Measurements from ENCODE around the gene EFNA1. TPM values are rescaled to one million over a fixed set of nuclear protein-coding genes. Genes with fewer than 3 reads are reported as not detected.

The EFNA1 gene
- total and polyA plus RNA-seq, 3 experiments from 2014 or later, result 0.16 to 1.3 (median 0.31) TPM

- no peak for DNase-seq
- Mint-ChIP-seq H3K27me3 (peaks cover 4 to 14% of the 10 kb centered on the region in 2 donors), H3K36me3 (no peaks in the 10 kb centered on the region), H3K27ac (no peak overlapping the region), H3K4me1 (peaks cover 0 to 2% (median 0%) of the 10 kb centered on the region in 3 donors), H3K9me3 (no peaks in the 10 kb centered on the region), H3K4me3 (no peak overlapping the region)
- Histone ChIP-seq H3K36me3 (ENCODE audit: insufficient read depth, low read length) (no peaks in the 10 kb centered on the region), H3K4me3 (ENCODE audit: low read length) (no peak overlapping the region), H3K4me1 (ENCODE audit: insufficient read depth, low read length) (peaks cover under 1% of the 10 kb centered on the region), H3K9me3 (ENCODE audit: low read length) (no peaks in the 10 kb centered on the region), H3K27me3 (ENCODE audit: insufficient read depth, low read length, poor library complexity, severe bottlenecking) (no peaks in the 10 kb centered on the region), H3K27ac (ENCODE audit: low read depth, low read length) (no peak overlapping the region)
- CTCF ChIA-PET, result interaction anchor here (1.1 to 1.3 kb wide), 2 partner anchors 30 to 52 kb away, joined by 3 to 4 read pairs; partner anchors contain the start of gene KRTCAP2
- POLR2A ChIA-PET, result no interaction called here
These were observed 6.4 kb upstream of the EFNA1 start for GRCh38 chr1:155121249-155121648.

GRCh38 chr1:155122308-155122707, 5.4 kb upstream of the EFNA1 start:
- POLR2A ChIA-PET, result no interaction called here
- no peaks in the 10 kb centered on the region for H3K9me3 Mint-ChIP-seq

DNA sequence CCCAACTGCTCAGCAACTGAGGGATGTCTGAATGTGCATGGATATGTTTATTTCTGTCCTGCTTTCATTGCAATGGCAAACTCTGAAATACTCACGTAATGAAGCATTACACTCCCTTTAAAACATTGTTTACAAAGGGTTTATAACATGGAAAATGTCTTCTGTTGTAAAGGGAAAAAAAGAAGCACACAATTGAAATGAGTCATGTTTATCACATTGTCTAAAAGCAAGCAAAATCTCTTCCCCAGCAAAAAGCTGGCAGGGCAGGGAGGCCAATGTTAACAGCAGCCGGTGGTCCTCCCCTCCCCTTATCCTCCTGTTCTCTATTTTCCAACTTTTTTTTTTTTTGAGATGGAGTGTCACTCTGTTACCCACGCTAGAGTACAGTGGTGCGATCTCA, 3.9 kb upstream of the EFNA1 start:
- H3K36me3 ChIP-seq (ENCODE audit: insufficient read depth, low read length), result no peaks in the 10 kb centered on the region
- Mint-ChIP-seq H3K9me3 (no peaks in the 10 kb centered on the region), H3K4me3 (no peak overlapping the region), H3K36me3 (no peaks in the 10 kb centered on the region), H3K27me3 (peaks cover 12 to 18% of the 10 kb centered on the region in 2 donors), H3K4me1 (peaks cover 18 to 21% (median 19%) of the 10 kb centered on the region in 3 donors), H3K27ac (no peak overlapping the region)
- DNase-seq, result no peak
- peaks cover 22% of the 10 kb centered on the region for H3K4me1 ChIP-seq (ENCODE audit: insufficient read depth, low read length)
- no peaks in the 10 kb centered on the region for H3K27me3 ChIP-seq (ENCODE audit: insufficient read depth, low read length, poor library complexity, severe bottlenecking)
- ChIA-PET CTCF (no interaction called here), POLR2A (no interaction called here)
- H3K4me3 ChIP-seq (ENCODE audit: low read length), result no peak overlapping the region
- H3K27ac ChIP-seq (ENCODE audit: low read depth, low read length), result no peak overlapping the region
- H3K9me3 ChIP-seq (ENCODE audit: low read length), result no peaks in the 10 kb centered on the region

More at GRCh38 chr1:155122308-155122707, 5.4 kb upstream of the EFNA1 start:
- peaks cover 8% of the 10 kb centered on the region in 3 donors for H3K4me1 Mint-ChIP-seq
- H3K27me3 Mint-ChIP-seq, result peaks cover 4 to 12% of the 10 kb centered on the region in 2 donors
- Histone ChIP-seq H3K27ac (ENCODE audit: low read depth, low read length) (no peak overlapping the region), H3K9me3 (ENCODE audit: low read length) (no peaks in the 10 kb centered on the region), H3K4me1 (ENCODE audit: insufficient read depth, low read length) (peaks cover 11% of the 10 kb centered on the region), H3K27me3 (ENCODE audit: insufficient read depth, low read length, poor library complexity, severe bottlenecking) (no peaks in the 10 kb centered on the region), H3K36me3 (ENCODE audit: insufficient read depth, low read length) (no peaks in the 10 kb centered on the region), H3K4me3 (ENCODE audit: low read length) (no peak overlapping the region)
- no peaks in the 10 kb centered on the region for H3K36me3 Mint-ChIP-seq
- no peak overlapping the region for H3K27ac Mint-ChIP-seq
- no peak for DNase-seq
- no peak overlapping the region for H3K4me3 Mint-ChIP-seq
- CTCF ChIA-PET, result interaction anchor here (1.0 to 1.8 kb wide), 3 partner anchors 12 to 31 kb away, joined by 3 read pairs; partner anchors contain the start of gene SLC50A1

DNA sequence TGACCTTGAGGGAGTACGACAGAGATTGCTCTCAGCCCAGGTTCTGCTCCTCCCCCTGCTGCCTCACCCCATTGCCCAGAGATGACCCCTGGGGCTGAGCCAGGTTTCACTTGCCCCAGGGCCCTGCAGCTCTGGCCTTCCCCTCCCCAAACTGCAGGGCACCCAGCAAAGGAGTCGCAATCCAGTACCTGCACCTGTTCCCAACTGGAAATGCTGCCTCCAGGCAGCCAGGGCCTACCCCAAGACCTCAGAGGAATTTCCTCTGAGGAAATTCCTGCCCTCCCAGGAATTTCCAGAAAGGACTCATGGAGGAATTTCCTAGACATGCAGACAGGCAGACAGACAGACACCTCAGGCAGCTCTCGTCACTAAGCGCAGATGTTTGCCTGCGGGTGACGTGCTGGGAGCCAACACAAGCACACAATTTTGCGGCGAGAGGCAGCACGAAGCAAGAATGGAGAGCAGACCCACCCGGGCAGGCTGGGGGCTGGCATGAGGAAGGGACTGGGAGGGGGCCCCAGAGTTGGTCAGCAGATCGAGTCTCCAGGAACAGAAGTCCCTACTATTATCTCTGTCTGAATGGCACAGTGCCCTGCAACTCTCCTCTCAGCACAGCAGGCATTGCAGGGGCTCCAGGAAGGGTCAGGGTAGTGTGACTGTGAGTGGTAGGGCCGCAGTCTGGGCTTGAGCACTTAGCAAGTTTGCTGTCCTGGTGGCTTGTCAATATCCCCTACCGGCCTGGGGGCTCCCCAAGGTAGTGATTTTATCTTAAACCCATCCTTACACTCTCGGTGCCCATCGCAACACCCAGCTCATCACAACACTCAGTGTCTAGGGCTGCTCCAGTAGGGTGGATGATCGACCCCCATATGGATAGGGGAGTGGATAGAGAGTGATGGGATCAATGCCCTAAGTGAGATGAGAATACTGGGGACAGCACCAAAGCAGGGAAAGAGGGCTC, 2.9 kb upstream of the EFNA1 start:
- no peaks in the 10 kb centered on the region for H3K9me3 Mint-ChIP-seq
- POLR2A ChIA-PET, result no interaction called here
- no peaks in the 10 kb centered on the region for H3K36me3 ChIP-seq (ENCODE audit: insufficient read depth, low read length)

DNA sequence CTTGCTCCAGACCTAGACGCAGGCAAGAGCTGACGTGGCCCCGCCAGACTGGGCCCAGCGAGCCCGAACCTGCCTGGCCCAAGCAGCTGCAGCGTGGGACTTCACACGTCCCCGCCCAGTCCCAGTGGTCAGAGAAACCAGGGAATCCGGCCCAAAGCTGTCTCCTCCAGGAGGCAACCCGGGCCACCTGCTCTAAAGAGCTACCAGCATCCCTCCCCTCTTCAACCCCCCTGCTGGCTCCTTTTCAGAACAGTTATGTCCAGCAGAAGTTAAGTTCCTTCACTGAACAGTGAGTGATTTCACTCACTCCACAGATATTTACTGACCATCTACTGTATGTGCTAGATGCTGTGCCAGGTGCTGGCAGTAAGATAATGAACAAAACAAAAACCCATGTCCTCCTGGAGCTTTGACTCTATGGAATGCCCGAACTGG, 2.1 kb upstream of the EFNA1 start:
- Mint-ChIP-seq H3K27me3 (peaks cover 14 to 28% of the 10 kb centered on the region in 2 donors), H3K4me3 (peak overlapping the region in 5 of 7 donors; percentile 20 to 78 (median 34)), H3K9me3 (no peaks in the 10 kb centered on the region), H3K36me3 (no peaks in the 10 kb centered on the region), H3K27ac (no peak overlapping the region), H3K4me1 (peaks cover 23 to 30% (median 23%) of the 10 kb centered on the region in 3 donors)
- Histone ChIP-seq H3K4me3 (ENCODE audit: low read length) (no peak overlapping the region), H3K9me3 (ENCODE audit: low read length) (no peaks in the 10 kb centered on the region), H3K27me3 (ENCODE audit: insufficient read depth, low read length, poor library complexity, severe bottlenecking) (no peaks in the 10 kb centered on the region), H3K4me1 (ENCODE audit: insufficient read depth, low read length) (peaks cover 34% of the 10 kb centered on the region), H3K27ac (ENCODE audit: low read depth, low read length) (no peak overlapping the region), H3K36me3 (ENCODE audit: insufficient read depth, low read length) (no peaks in the 10 kb centered on the region)
- CTCF ChIA-PET, result interaction anchor here (1.2 to 1.7 kb wide), 2 partner anchors 34 to 42 kb away, joined by 4 to 5 read pairs; no protein-coding TSS in a partner anchor
- POLR2A ChIA-PET, result no interaction called here
- no peak for DNase-seq

More for the DNA sequence above, 2.9 kb upstream of the EFNA1 start:
- H3K27me3 ChIP-seq (ENCODE audit: insufficient read depth, low read length, poor library complexity, severe bottlenecking), result no peaks in the 10 kb centered on the region
- H3K27ac ChIP-seq (ENCODE audit: low read depth, low read length), result no peak overlapping the region
- no peaks in the 10 kb centered on the region for H3K9me3 ChIP-seq (ENCODE audit: low read length)
- Mint-ChIP-seq H3K27me3 (peaks cover 14 to 26% of the 10 kb centered on the region in 2 donors), H3K36me3 (no peaks in the 10 kb centered on the region), H3K4me1 (peaks cover 23 to 29% (median 23%) of the 10 kb centered on the region in 3 donors), H3K4me3 (no peak overlapping the region), H3K27ac (peak overlapping the region in 2 of 8 donors; percentile 50 to 74)
- no peak for DNase-seq
- no peak overlapping the region for H3K4me3 ChIP-seq (ENCODE audit: low read length)
- CTCF ChIA-PET, result interaction anchor here (1.2 kb wide), 1 partner anchor 43 kb away, joined by 4 read pairs; no protein-coding TSS in a partner anchor
- H3K4me1 ChIP-seq (ENCODE audit: insufficient read depth, low read length), result peaks cover 32% of the 10 kb centered on the region

DNA sequence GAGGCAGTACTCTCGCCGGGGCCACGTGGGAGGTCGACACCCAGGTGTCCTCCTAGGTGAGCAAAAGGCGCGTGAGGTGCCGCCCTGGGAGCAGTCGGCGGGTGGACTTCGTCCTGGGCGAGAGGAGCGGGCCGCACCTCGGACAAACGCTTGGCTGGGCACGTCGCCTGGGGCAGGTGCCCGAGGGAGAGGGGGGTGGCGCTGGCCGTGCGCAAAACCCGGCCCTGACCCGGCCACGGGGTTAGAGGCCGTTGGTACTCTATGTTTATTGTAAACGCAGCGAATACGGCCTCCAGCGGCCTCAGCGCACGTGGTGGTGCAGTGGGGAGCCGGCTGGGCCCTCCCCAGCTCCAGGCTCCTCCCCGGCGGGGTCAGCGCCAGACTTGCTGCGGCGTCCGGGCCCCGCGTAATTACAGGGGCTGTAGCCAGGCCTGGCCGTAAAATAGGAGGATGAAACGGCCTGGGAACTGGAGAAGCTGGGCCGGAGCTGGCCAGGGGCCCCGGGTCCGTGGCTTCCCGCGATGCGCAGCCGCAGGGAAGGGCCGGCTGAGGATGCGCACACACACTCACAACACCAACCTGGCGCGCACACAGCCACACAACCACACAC, 1.6 kb upstream of the EFNA1 start:
- H3K27me3 Mint-ChIP-seq, result peaks cover 14 to 33% of the 10 kb centered on the region in 2 donors

GRCh38 chr1:155126556-155127104, 1.0 kb upstream of the EFNA1 start:
- Mint-ChIP-seq H3K4me1 (peaks cover 23 to 30% (median 23%) of the 10 kb centered on the region in 3 donors), H3K36me3 (no peaks in the 10 kb centered on the region), H3K4me3 (peak overlapping the region; percentile 78 to 93 (median 89)), H3K9me3 (no peaks in the 10 kb centered on the region), H3K27me3 (peaks cover 16 to 34% of the 10 kb centered on the region in 2 donors), H3K27ac (peak overlapping the region in 3 of 8 donors; percentile 4 to 66 (median 40))
- ChIA-PET POLR2A (interaction anchor here (0.5 kb wide), 1 partner anchor 18 kb away, joined by 3 read pairs; no protein-coding TSS in a partner anchor), CTCF (interaction anchor here (1.7 kb wide), 1 partner anchor 36 kb away, joined by 5 read pairs; no protein-coding TSS in a partner anchor)
- Histone ChIP-seq H3K36me3 (ENCODE audit: insufficient read depth, low read length) (no peaks in the 10 kb centered on the region), H3K27ac (ENCODE audit: low read depth, low read length) (no peak overlapping the region), H3K9me3 (ENCODE audit: low read length) (no peaks in the 10 kb centered on the region), H3K4me3 (ENCODE audit: low read length) (peak overlapping the region; percentile 64), H3K4me1 (ENCODE audit: insufficient read depth, low read length) (peaks cover 34% of the 10 kb centered on the region), H3K27me3 (ENCODE audit: insufficient read depth, low read length, poor library complexity, severe bottlenecking) (no peaks in the 10 kb centered on the region)
- DNase-seq, result peak in 4 of 5 donors; percentile 34 to 64 (median 36)

More for the DNA sequence above, 1.6 kb upstream of the EFNA1 start:
- H3K4me3 ChIP-seq (ENCODE audit: low read length), result no peak overlapping the region
- H3K9me3 Mint-ChIP-seq, result no peaks in the 10 kb centered on the region
- H3K36me3 ChIP-seq (ENCODE audit: insufficient read depth, low read length), result no peaks in the 10 kb centered on the region
- H3K27me3 ChIP-seq (ENCODE audit: insufficient read depth, low read length, poor library complexity, severe bottlenecking), result no peaks in the 10 kb centered on the region
- H3K9me3 ChIP-seq (ENCODE audit: low read length), result no peaks in the 10 kb centered on the region
- H3K4me1 ChIP-seq (ENCODE audit: insufficient read depth, low read length), result peaks cover 34% of the 10 kb centered on the region
- no peaks in the 10 kb centered on the region for H3K36me3 Mint-ChIP-seq
- H3K27ac Mint-ChIP-seq, result no peak overlapping the region
- H3K27ac ChIP-seq (ENCODE audit: low read depth, low read length), result no peak overlapping the region
- ChIA-PET POLR2A (interaction anchor here (0.5 kb wide), 1 partner anchor 19 kb away, joined by 3 read pairs; no protein-coding TSS in a partner anchor), CTCF (interaction anchor here (1.2 to 1.7 kb wide), 2 partner anchors 35 to 42 kb away, joined by 4 to 5 read pairs; no protein-coding TSS in a partner anchor)
- DNase-seq, result no peak
- peak overlapping the region in 5 of 7 donors; percentile 20 to 89 (median 54) for H3K4me3 Mint-ChIP-seq
- peaks cover 23 to 30% (median 23%) of the 10 kb centered on the region in 3 donors for H3K4me1 Mint-ChIP-seq
